DOHH2 (cell line): ENCODE data around the gene GRB10.

ENCODE experiments used
- EZH2phosphoT487 ChIP-seq: fragments of 200-600 bp; sonication (generic); IDR thresholded peaks from 2 replicates; pipeline ENCODE4 v1.6.1; 2017; ENCODE audit warnings: borderline replicate concordance, mild to moderate bottlenecking, antibody characterized with exemption, low read length, moderate library complexity, mixed read lengths
- TF ChIP-seq, protein P1 (sequence below): fragments of 200-600 bp; sonication (generic); IDR thresholded peaks from one replicate; pipeline ENCODE4 v1.5.1; 2014; ENCODE audit warnings: antibody characterized with exemption, mild to moderate bottlenecking, low read depth, low read length; ENCODE audit not compliant: poor library complexity, severe bottlenecking

DNA sequence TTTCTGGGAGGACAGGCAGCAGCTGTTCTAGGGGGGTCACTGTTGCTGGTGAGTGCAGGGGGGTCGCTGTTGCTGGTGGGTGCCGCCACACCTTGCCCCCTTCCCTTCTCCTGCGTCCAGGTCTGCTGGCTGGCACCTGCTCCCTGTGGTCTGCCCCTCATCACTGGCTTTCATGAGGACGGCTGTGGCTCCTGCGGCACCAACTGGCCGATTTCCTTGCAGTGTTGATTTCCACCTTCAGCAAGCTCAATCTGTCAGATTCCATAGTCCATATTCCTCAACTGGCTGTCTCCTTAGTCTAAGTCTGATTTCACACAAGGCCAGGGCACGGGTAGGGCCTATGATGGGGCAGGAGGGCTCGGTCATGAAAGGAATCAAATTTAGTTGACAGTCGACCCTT lies 23.4 kb upstream of the GRB10 start:
- TF ChIP-seq, protein P1, sequence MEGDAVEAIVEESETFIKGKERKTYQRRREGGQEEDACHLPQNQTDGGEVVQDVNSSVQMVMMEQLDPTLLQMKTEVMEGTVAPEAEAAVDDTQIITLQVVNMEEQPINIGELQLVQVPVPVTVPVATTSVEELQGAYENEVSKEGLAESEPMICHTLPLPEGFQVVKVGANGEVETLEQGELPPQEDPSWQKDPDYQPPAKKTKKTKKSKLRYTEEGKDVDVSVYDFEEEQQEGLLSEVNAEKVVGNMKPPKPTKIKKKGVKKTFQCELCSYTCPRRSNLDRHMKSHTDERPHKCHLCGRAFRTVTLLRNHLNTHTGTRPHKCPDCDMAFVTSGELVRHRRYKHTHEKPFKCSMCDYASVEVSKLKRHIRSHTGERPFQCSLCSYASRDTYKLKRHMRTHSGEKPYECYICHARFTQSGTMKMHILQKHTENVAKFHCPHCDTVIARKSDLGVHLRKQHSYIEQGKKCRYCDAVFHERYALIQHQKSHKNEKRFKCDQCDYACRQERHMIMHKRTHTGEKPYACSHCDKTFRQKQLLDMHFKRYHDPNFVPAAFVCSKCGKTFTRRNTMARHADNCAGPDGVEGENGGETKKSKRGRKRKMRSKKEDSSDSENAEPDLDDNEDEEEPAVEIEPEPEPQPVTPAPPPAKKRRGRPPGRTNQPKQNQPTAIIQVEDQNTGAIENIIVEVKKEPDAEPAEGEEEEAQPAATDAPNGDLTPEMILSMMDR = no peak
- TF ChIP-seq EZH2phosphoT487 = no peak
